ENCODE measurements around the gene ITPRID2. TPM values are rescaled to one million over a fixed set of nuclear protein-coding genes. Genes with fewer than 3 reads are reported as not detected.

The ITPRID2 gene
- total RNA-seq, 1 experiment from 2014 or later, result 1,605 TPM

DNA sequence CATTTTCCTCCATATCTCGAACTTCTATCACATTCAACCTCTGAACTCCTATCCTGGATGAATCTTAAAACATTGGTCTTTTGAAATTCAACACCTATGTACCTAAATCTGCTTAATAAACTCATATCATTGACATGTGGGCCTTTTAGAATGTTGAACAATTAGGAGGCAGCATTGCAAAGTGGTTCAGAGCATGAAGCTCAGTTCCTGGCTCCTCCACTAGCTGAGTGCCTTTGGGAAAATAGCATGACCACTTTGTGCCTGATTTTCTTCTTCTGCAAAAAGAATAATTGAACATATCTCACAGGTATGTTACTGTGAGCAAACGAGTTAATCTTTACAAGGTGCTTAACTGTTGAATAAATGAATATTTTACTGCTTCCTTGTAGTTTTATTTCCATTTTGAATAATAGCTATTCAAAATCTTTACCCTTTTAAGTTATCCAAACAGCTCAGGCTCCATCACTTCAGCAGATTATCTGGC, 14.3 kb upstream of the ITPRID2 start:
- peak overlapping the region; percentile 63 for H3K9ac ChIP-seq (ENCODE audit: low read length)
- peak overlapping the region; percentile 91 for H3K27ac ChIP-seq (ENCODE audit: low read depth, low read length)
- ChIA-PET RAD21 (ENCODE audit: low non-redundant PET in 1 of 2, low total read pairs in 2 of 2, uncharacterized antibody in 2 of 2, unreplicated experiment in 2 of 2) (interaction anchor here in 1 of 2 experiments (1.8 kb wide), 1 partner anchor 58 kb away, joined by 5 read pairs; no protein-coding TSS in a partner anchor), CTCF (interaction anchor here (1.4 to 1.6 kb wide), 3 partner anchors 13 to 134 kb away, joined by 3 to 8 read pairs (median 5); no protein-coding TSS in a partner anchor), POLR2A (interaction anchor here (0.8 to 3.1 kb wide), 23 partner anchors 9 to 135 kb away, joined by 3 to 40 read pairs (median 5); partner anchors contain the start of gene ITPRID2)
- H3K27me3 ChIP-seq (ENCODE audit: insufficient read depth, low read length), result no peaks in the 10 kb centered on the region
- no peaks in the 10 kb centered on the region for H3K36me3 ChIP-seq (ENCODE audit: control insufficient read depth in 1 of 2, insufficient read depth in 2 of 2, low read length in 2 of 2)
- TSS peak; percentile 99 for BruUV-seq (replicated peaks)
- H4K20me1 ChIP-seq (ENCODE audit: insufficient read depth), result no peaks in the 10 kb centered on the region
- intact Hi-C loops (cut with micrococcal nuclease), result loop anchor here (5.0 kb wide), 1 partner anchor 65 kb away; no protein-coding TSS in a partner anchor
- peaks cover 32 to 74% of the 10 kb centered on the region in 2 experiments for H3K4me1 ChIP-seq (ENCODE audit: control insufficient read depth in 1 of 2, insufficient read depth in 2 of 2, low read length in 2 of 2)
- H3K79me2 ChIP-seq (ENCODE audit: insufficient read depth, low read length), result no peaks in the 10 kb centered on the region
- peak; percentile 58 for ATAC-seq
- H3K9me3 ChIP-seq (ENCODE audit: control insufficient read depth in 1 of 2, insufficient read depth in 1 of 2, low read depth in 1 of 2, low read length in 2 of 2), result no peaks in the 10 kb centered on the region
- peak overlapping the region in 1 of 2 experiments; percentile 21; a peak in 2 of 4 replicates for H3K4me3 ChIP-seq (replicated peaks in 1 of 2; ENCODE audit: low read depth in 1 of 2, low read length in 2 of 2)
- DNase-seq (ENCODE audit: low read depth, low spot score), result no peak
- H3K9me2 ChIP-seq (ENCODE audit: insufficient read depth), result no peaks in the 10 kb centered on the region
- H2AFZ ChIP-seq (ENCODE audit: low read depth, low read length, poor library complexity, severe bottlenecking), result no peak overlapping the region
- H3K4me2 ChIP-seq (ENCODE audit: low read length), result peak overlapping the region; percentile 69
- no peak for TF ChIP-seq SP1 (IDR thresholded peaks at IDR 0.05; ENCODE audit: low read depth)
- TF ChIP-seq, protein P1, sequence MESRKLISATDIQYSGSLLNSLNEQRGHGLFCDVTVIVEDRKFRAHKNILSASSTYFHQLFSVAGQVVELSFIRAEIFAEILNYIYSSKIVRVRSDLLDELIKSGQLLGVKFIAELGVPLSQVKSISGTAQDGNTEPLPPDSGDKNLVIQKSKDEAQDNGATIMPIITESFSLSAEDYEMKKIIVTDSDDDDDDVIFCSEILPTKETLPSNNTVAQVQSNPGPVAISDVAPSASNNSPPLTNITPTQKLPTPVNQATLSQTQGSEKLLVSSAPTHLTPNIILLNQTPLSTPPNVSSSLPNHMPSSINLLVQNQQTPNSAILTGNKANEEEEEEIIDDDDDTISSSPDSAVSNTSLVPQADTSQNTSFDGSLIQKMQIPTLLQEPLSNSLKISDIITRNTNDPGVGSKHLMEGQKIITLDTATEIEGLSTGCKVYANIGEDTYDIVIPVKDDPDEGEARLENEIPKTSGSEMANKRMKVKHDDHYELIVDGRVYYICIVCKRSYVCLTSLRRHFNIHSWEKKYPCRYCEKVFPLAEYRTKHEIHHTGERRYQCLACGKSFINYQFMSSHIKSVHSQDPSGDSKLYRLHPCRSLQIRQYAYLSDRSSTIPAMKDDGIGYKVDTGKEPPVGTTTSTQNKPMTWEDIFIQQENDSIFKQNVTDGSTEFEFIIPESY (IDR thresholded peaks at IDR 0.05; ENCODE audit: extremely low read depth, insufficient replicate concordance, low read length), result no peak
- TF ChIP-seq, protein P2, sequence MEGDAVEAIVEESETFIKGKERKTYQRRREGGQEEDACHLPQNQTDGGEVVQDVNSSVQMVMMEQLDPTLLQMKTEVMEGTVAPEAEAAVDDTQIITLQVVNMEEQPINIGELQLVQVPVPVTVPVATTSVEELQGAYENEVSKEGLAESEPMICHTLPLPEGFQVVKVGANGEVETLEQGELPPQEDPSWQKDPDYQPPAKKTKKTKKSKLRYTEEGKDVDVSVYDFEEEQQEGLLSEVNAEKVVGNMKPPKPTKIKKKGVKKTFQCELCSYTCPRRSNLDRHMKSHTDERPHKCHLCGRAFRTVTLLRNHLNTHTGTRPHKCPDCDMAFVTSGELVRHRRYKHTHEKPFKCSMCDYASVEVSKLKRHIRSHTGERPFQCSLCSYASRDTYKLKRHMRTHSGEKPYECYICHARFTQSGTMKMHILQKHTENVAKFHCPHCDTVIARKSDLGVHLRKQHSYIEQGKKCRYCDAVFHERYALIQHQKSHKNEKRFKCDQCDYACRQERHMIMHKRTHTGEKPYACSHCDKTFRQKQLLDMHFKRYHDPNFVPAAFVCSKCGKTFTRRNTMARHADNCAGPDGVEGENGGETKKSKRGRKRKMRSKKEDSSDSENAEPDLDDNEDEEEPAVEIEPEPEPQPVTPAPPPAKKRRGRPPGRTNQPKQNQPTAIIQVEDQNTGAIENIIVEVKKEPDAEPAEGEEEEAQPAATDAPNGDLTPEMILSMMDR (IDR thresholded peaks at IDR 0.05 in 2 of 3, conservative IDR thresholded peaks at IDR 0.05 in 1 of 3; ENCODE audit: borderline replicate concordance in 1 of 3, insufficient read depth in 1 of 3, low read depth in 2 of 3, low read length in 2 of 3), result 0 out of 6 replicates have a peak, but pooled peaks of 1 of the 3 experiments have one; percentile 21
